Stomach (tissue), 19 donors: ENCODE results near the gene IP6K3. TPM values are rescaled to one million over a fixed set of nuclear protein-coding genes. Genes with fewer than 3 reads are reported as not detected.
A peak's percentile ranks its signal among the peaks of the same experiment; 100 is the strongest.

ENCODE experiments used
- DNase-seq, 2 donors: peaks; one replicate each; pipeline versions ENCODE4 v3.0.0 to v3.0.0-alpha.2; 2013 to 2019
- H3K27ac ChIP-seq, 5 donors: fragments of 200-600 bp in 4 of 5; sonication (generic) in 4 of 5; one replicate each; pipeline ENCODE4 v1.5.1; 2013 to 2019; ENCODE audit warnings: mild to moderate bottlenecking in 1 of 5, moderate library complexity in 1 of 5
- H3K27me3 ChIP-seq, 3 donors: fragments of 200-600 bp; sonication (generic); one replicate each; pipeline ENCODE4 v1.5.1; 2017 to 2019; ENCODE audit warnings: mixed run types in 1 of 3
- H3K36me3 ChIP-seq, 4 donors: fragments of 200-600 bp; sonication (generic); 1 replicate in 3 of 4; 2 replicates in 1 of 4; pipeline ENCODE4 v1.5.1; 2016 to 2019
- H3K4me1 ChIP-seq, 4 donors: fragments of 200-600 bp; sonication (generic); one replicate each; pipeline ENCODE4 v1.5.1; 2016 to 2019
- H3K4me3 ChIP-seq, 4 donors: fragments of 200-600 bp; sonication (generic) in 3 of 4; one replicate each; pipeline ENCODE4 v1.5.1; 2016 to 2019; ENCODE audit warnings: mild to moderate bottlenecking in 1 of 4
- H3K9me3 ChIP-seq, 4 donors: fragments of 200-600 bp; sonication (generic); one replicate each; pipeline ENCODE4 v1.5.1; 2016 to 2019
- CTCF ChIP-seq, 7 experiments: fragments of 450-650 bp in 4 of 7; fragments of 200-600 bp in 3 of 7; sonication (generic) in 3 of 7; IDR thresholded peaks; one replicate each; pipeline ENCODE4 v1.5.1; 2016 to 2019; ENCODE audit warnings: antibody characterized with exemption in 7 of 7, control low read depth in 2 of 7, mild to moderate bottlenecking in 1 of 7
- EP300 ChIP-seq: sonication (generic); formaldehyde crosslinking; IDR thresholded peaks from one replicate; pipeline ENCODE4 v1.6.1; 2017; ENCODE audit warnings: antibody characterized with exemption
- POLR2A ChIP-seq, 4 donors: fragments of 450-650 bp; IDR thresholded peaks; one replicate each; pipeline ENCODE4 v1.6.1; 2016; ENCODE audit warnings: antibody characterized with exemption in 4 of 4, control low read depth in 2 of 4, mild to moderate bottlenecking in 1 of 4, moderate library complexity in 1 of 4
- POLR2AphosphoS5 ChIP-seq, 3 donors: sonication (generic); formaldehyde crosslinking; IDR thresholded peaks; one replicate each; pipeline ENCODE4 v1.6.1; 2016; ENCODE audit warnings: antibody characterized with exemption in 3 of 3
- WGBS, 5 donors: extraction: QIAGEN DNeasy Blood & Tissue Kit in 3 of 5; methylation state at CpG; one replicate each; pipeline versions ENCODE4 v1.1.5 to v1.1.7; 2013 to 2018; 5-methylcytosine and 5-hydroxymethylcytosine counted together
- intact Hi-C: fragments of 100-400 bp; cut with DNase I; formaldehyde crosslinking; loops from one replicate; pipeline ENCODE4 v1.15.1; 2023; ENCODE audit warnings: low total_unique reads
- long read RNA-seq, 10 donors: transcript quantifications; one replicate each; lab custom pipeline, GENCODE V29; 2026
- polyA plus RNA-seq, 3 donors: library from polyadenylated mRNA; stranded (reverse); fragments of 200-250 nt; gene quantifications; one replicate each; pipeline ENCODE4 v1.2.3, GENCODE V29; 2013
- total RNA-seq, 5 donors: library from RNA; depleted of rRNA; stranded (reverse); fragments of >200 nt; gene quantifications; one replicate each; pipeline versions ENCODE4 v1.1.0 to v1.2.3, GENCODE V29; 2014 to 2016
- donor health status: healthy with polysubstance abuse.
- donor health status: Bipolar disorder and iron deficiency.
- donor health status: healthy.

IP6K3 gene
- total RNA-seq (10 to 100 TPM in 1 of 5 donors, 1 to 10 TPM in 1, under 1 TPM in 1, not detected in 2; 0.58 to 73.5 (median 1.1) TPM), polyA plus RNA-seq (1 to 10 TPM; 1.3 to 3.4 (median 2.5) TPM)
- long read RNA-seq, donor 1, result 0 reads
- long read RNA-seq, donor 2, result 0 reads
- long read RNA-seq, donor 3, result 0 reads
- long read RNA-seq, donor 4, result 0 reads
- long read RNA-seq, donor 5, result 0 reads
- long read RNA-seq, donor 6, result 0 reads
- long read RNA-seq, donor 7, result 0 reads
- long read RNA-seq, donor 8, partial matches to known transcripts, result 0 of 1 reads
- long read RNA-seq, donor 8, other reads (novel, unspliced or antisense), result 0 of 1 reads
- long read RNA-seq, donor 9, result 0 reads
- long read RNA-seq, donor 10, result 0 reads

- H3K27me3 ChIP-seq, result peaks cover 0 to 16% (median 0%) of the 10 kb centered on the region in 3 donors
- no peak for DNase-seq
- WGBS, 5 donors, result 40 to 62% (median 55%) methylated on average over 5 to 10 of the region's 10 CpGs
- intact Hi-C loops, result no loop called here
- peak within 1 kb of the TSS in 3 of 4 donors; percentile 16 to 32 (median 22) for H3K4me3 ChIP-seq
- H3K27ac ChIP-seq, result peak within 1 kb of the TSS in 4 of 5 donors; percentile 40 to 67 (median 60)
- no peaks in the 10 kb centered on the region for H3K36me3 ChIP-seq
- no peaks in the 10 kb centered on the region for H3K9me3 ChIP-seq
- H3K4me1 ChIP-seq, result peaks cover 0 to 26% (median 6%) of the 10 kb centered on the region in 4 donors
- TF ChIP-seq POLR2A (IDR thresholded peaks at IDR 0.05), result no peak
- no peak for TF ChIP-seq EP300
- peak in 2 of 3 donors; percentile 8 to 30 for TF ChIP-seq POLR2AphosphoS5 (IDR thresholded peaks at IDR 0.05)
- no peak for TF ChIP-seq CTCF (IDR thresholded peaks at IDR 0.05)
Measured at GRCh38 chr6:33746651-33747100, at the start of gene IP6K3. IP6K3 (minus strand) TSS chr6:33746905; CDS start chr6:33735476, 11,429 bp downstream.

GRCh38 chr6:33794910-33795623 is 48.4 kb upstream of the IP6K3 start:
- intact Hi-C loops, result loop anchor here (10.0 kb wide), 1 partner anchor 230 kb away; no protein-coding TSS in a partner anchor
- H3K4me3 ChIP-seq, result no peak overlapping the region
- H3K9me3 ChIP-seq, result no peaks in the 10 kb centered on the region
- no peaks in the 10 kb centered on the region for H3K36me3 ChIP-seq
- H3K27me3 ChIP-seq, result peaks cover 0 to 68% (median 24%) of the 10 kb centered on the region in 3 donors
- DNase-seq, result no peak
- no peak overlapping the region for H3K27ac ChIP-seq
- TF ChIP-seq POLR2AphosphoS5 (IDR thresholded peaks at IDR 0.05), result no peak
- TF ChIP-seq POLR2A (IDR thresholded peaks at IDR 0.05), result no peak
- TF ChIP-seq CTCF (IDR thresholded peaks at IDR 0.05), result no peak
- no peak for TF ChIP-seq EP300
- H3K4me1 ChIP-seq, result no peaks in the 10 kb centered on the region
- 41 to 52% (median 50%) methylated on average over 14 of the region's 14 CpGs for WGBS, 5 donors

- Histone ChIP-seq H3K27me3 (peaks cover 0 to 47% (median 24%) of the 10 kb centered on the region in 3 donors), H3K36me3 (no peaks in the 10 kb centered on the region), H3K4me1 (peaks cover 0 to 8% (median 7%) of the 10 kb centered on the region in 4 donors), H3K27ac (no peak overlapping the region), H3K4me3 (no peak overlapping the region), H3K9me3 (no peaks in the 10 kb centered on the region)
- whole genome bisulfite sequencing, 5 donors, result 33 to 68% (median 47%) methylated on average over 7 to 10 of the region's 10 CpGs
- TF ChIP-seq EP300, result no peak
- no peak for TF ChIP-seq POLR2AphosphoS5 (IDR thresholded peaks at IDR 0.05)
- no peak for TF ChIP-seq POLR2A (IDR thresholded peaks at IDR 0.05)
- TF ChIP-seq CTCF (IDR thresholded peaks at IDR 0.05), result no peak
- DNase-seq, result no peak
- intact Hi-C loops, result loop anchor here (10.0 kb wide), 1 partner anchor 232 kb away; no protein-coding TSS in a partner anchor
Measured at GRCh38 chr6:33792981-33793380, 46.3 kb upstream of the IP6K3 start.

GRCh38 chr6:33791620-33792019 is 44.9 kb upstream of the IP6K3 start:
- 74 to 82% (median 80%) methylated on average over 7 of the region's 7 CpGs for WGBS, 5 donors
- intact Hi-C loops, result loop anchor here (10.0 kb wide), 1 partner anchor 233 kb away; no protein-coding TSS in a partner anchor
- H3K4me3 ChIP-seq, result no peak overlapping the region
- DNase-seq, result no peak
- no peaks in the 10 kb centered on the region for H3K9me3 ChIP-seq
- peaks cover 0 to 3% (median under 1%) of the 10 kb centered on the region in 4 donors for H3K36me3 ChIP-seq
- peaks cover 12 to 21% (median 20%) of the 10 kb centered on the region in 4 donors for H3K4me1 ChIP-seq
- H3K27ac ChIP-seq, result no peak overlapping the region
- peaks cover 0 to 35% (median 18%) of the 10 kb centered on the region in 3 donors for H3K27me3 ChIP-seq
- TF ChIP-seq POLR2A (IDR thresholded peaks at IDR 0.05), result no peak
- TF ChIP-seq EP300, result no peak
- TF ChIP-seq POLR2AphosphoS5 (IDR thresholded peaks at IDR 0.05), result no peak
- no peak for TF ChIP-seq CTCF (IDR thresholded peaks at IDR 0.05)
